ENCODE results near the gene MAP1B.

DNA sequence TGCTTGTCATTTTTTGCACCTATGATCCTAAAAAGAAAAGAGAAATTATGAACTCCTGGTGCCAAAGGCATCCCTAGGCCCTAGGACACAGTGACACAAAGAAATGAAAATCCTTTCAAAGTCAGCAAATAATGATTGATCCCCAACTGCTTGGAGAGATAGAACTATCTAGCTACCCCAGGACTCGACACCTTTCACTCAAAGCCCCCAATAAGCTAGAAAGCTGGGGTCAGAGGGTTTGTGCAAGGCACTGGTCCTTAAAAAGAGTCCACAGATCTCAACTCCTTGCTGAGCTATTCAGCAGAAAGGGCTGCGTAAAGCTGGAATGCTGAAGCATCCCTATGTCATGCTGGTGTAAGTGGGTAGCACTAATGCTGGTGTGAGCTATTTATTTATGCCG lies 31.8 kb upstream of the MAP1B start:
- TF ChIP-seq, protein P1, sequence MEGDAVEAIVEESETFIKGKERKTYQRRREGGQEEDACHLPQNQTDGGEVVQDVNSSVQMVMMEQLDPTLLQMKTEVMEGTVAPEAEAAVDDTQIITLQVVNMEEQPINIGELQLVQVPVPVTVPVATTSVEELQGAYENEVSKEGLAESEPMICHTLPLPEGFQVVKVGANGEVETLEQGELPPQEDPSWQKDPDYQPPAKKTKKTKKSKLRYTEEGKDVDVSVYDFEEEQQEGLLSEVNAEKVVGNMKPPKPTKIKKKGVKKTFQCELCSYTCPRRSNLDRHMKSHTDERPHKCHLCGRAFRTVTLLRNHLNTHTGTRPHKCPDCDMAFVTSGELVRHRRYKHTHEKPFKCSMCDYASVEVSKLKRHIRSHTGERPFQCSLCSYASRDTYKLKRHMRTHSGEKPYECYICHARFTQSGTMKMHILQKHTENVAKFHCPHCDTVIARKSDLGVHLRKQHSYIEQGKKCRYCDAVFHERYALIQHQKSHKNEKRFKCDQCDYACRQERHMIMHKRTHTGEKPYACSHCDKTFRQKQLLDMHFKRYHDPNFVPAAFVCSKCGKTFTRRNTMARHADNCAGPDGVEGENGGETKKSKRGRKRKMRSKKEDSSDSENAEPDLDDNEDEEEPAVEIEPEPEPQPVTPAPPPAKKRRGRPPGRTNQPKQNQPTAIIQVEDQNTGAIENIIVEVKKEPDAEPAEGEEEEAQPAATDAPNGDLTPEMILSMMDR (conservative IDR thresholded peaks at IDR 0.05; ENCODE audit: low read depth, low read length), result no peak
- no peak for TF ChIP-seq EZH2 (IDR thresholded peaks at IDR 0.05; ENCODE audit: borderline replicate concordance, low read depth, low read length, poor library complexity, severe bottlenecking)
